HG02938 (cell line): ENCODE results near the gene HERC4.
"Not testable (repeated sequence)": the region's sequence is repeated elsewhere in the genome, so short reads cannot be mapped to it uniquely, and the experiment has no call there.

Experiments used
- ATAC-seq: cut with Tn5 transposase; IDR thresholded peaks from one replicate; pipeline ENCODE4 v1.9.1; 2021; ENCODE audit warnings: mild to moderate bottlenecking, moderate library complexity; ENCODE audit not compliant: unreplicated experiment

The HERC4 gene

GRCh38 chr10:67966035-67966434 lies 109.0 kb downstream of the HERC4 start:
- not testable (repeated sequence) for ATAC-seq

GRCh38 chr10:67965456-67965855 lies 109.6 kb downstream of the HERC4 start:
- ATAC-seq, result no peak

- no peak for ATAC-seq
Measured at GRCh38 chr10:67959839-67960476, 115.1 kb downstream of the HERC4 start.

GRCh38 chr10:67955614-67956013 lies 119.5 kb downstream of the HERC4 start:
- ATAC-seq, result no peak

GRCh38 chr10:67943917-67944316 lies 131.2 kb downstream of the HERC4 start:
- ATAC-seq, result no peak

GRCh38 chr10:67936416-67936815 lies 138.7 kb downstream of the HERC4 start:
- no peak for ATAC-seq

- ATAC-seq, result no peak
Measured at GRCh38 chr10:67935223-67935622, 139.9 kb downstream of the HERC4 start.

- ATAC-seq, result no peak
Measured at GRCh38 chr10:67934336-67934735, 140.7 kb downstream of the HERC4 start.

GRCh38 chr10:67933199-67933598 lies 141.9 kb downstream of the HERC4 start:
- ATAC-seq, result no peak

GRCh38 chr10:67926951-67927350 lies 148.1 kb downstream of the HERC4 start:
- no peak for ATAC-seq

GRCh38 chr10:67925449-67926005 lies 149.6 kb downstream of the HERC4 start:
- ATAC-seq, result no peak

GRCh38 chr10:67924136-67924535 lies 150.9 kb downstream of the HERC4 start:
- no peak for ATAC-seq

GRCh38 chr10:67923551-67923950 lies 151.5 kb downstream of the HERC4 start:
- ATAC-seq, result no peak

GRCh38 chr10:67921065-67921464 lies 154.0 kb downstream of the HERC4 start:
- ATAC-seq, result no peak

- no peak for ATAC-seq
Measured at GRCh38 chr10:67917679-67918078, 157.4 kb downstream of the HERC4 start.

GRCh38 chr10:67917169-67917568 lies 157.9 kb downstream of the HERC4 start:
- no peak for ATAC-seq

- ATAC-seq, result no peak
Measured at GRCh38 chr10:67914777-67915340, 160.2 kb downstream of the HERC4 start.

GRCh38 chr10:67912331-67912946 lies 162.6 kb downstream of the HERC4 start:
- ATAC-seq, result no peak

GRCh38 chr10:67903581-67903980 lies 171.5 kb downstream of the HERC4 start:
- no peak for ATAC-seq

GRCh38 chr10:67893637-67894036 lies 181.4 kb downstream of the HERC4 start:
- no peak for ATAC-seq

- peak; percentile 57 for ATAC-seq
Measured at GRCh38 chr10:67884842-67885670, 190.0 kb downstream of the HERC4 start.
